Stimulated activated CD4-positive, alpha-beta T cell treated with anti-CD3 and anti-CD28 coated beads, TNF-alpha, amount 100 ng/mL, for 24 hours (primary cell): ENCODE results near the gene SEPTIN1.

ENCODE experiments used
- DNase-seq, 3 experiments: peaks; one replicate each; pipeline ENCODE4 v3.0.0-alpha.2; 2020; ENCODE audit warnings: low read depth in 3 of 3

SEPTIN1 gene

DNA sequence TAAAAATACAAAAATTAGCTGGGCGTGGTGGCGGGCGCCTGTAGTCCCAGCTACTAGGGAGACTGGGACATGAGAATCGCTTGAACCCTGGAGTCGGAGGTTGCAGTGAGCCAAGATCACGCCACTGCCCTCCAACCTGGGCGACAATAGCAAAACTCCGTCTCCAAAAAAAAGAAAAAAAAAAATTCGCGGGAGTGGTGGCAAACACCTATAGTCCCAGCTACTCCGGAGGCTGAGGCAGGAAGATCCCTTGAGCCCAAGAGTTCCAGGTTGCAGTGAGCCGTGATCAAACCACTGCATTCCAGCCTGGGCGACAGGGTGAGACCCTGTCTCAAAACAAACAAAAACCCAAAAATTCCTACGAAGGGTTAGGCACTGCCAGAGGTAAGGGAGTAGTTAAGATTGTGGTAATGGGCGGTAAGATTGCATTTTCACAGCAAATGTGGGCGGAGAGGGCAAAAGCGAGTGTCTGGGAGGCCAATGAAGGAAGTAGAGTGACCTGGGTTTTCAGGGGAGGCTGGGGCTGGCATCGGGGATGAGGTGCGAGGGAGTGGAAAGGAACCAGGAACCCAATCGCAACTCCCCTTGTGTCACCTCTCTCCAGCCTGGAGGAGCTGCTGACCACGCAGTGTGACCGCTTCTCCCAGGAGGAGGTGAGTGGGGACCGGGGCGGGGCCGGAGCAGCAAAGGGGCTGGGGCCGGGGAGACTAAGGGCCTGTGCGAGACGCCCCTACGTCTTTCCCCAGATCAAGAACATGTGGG, 5.1 kb downstream of the SEPTIN1 start:
- no peak for DNase-seq

- no peak for DNase-seq
Observed at GRCh38 chr16:30376461-30376902, 5.9 kb downstream of the SEPTIN1 start.

GRCh38 chr16:30375864-30376263, 6.5 kb downstream of the SEPTIN1 start:
- DNase-seq: no peak

DNA sequence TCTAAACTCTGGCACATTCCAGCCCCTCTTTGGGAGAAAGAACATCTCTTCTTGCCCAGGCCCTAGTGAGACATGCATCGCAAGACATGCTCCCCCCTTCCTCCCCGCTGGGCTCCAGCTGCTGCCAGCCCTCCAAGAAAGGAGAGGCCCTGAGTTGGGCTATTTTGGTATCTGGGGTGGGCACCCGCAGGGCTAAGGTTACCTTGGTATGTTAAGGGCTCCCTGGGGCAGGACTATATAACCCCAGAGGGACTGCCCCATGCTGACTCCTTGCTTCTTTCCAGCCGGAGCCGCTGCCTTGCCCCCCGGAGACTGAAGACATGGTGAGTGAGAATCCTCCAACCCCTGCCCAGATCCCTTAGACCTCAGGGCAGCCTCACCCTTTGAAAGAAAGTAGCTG, 7.8 kb downstream of the SEPTIN1 start, which contains the start of gene MYL11:
Gene MYL11 (plus strand): TSS at position 265 of the 400 bp plus-strand sequence. CDS start 56 bp downstream, at position 321.
- DNase-seq: no peak

- no peak for DNase-seq
Observed at GRCh38 chr16:30372725-30373124, 9.6 kb downstream of the SEPTIN1 start.

- DNase-seq: no peak
Observed at GRCh38 chr16:30372038-30372712, 10.2 kb downstream of the SEPTIN1 start.

DNA sequence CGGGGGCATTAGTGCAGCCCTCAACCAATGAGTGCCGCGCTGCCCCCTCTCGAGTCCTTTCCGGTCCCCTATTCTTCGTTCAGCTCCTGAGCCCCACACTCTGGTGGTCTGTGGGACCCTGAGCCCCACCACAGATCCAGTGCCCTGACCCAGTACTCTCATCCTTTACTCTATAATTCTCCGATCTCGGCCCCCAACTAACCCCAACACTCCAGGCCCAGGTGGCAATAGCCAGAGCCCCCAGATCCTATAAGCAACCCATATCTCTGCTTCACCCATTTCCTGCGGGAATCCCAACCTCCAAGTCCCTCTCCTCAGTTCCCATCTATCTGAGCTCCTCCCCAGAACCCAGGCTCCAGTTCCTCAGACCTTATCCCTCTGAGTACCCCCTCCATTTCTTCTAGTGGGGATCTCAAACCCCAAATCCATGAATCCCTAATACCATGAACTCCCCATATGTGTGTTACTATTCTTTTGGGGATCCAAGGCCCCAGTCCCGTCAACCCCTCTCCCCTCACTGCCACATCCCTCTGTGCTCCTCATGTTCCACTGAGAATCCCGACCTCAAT, 11.0 kb downstream of the SEPTIN1 start:
- no peak for DNase-seq

DNA sequence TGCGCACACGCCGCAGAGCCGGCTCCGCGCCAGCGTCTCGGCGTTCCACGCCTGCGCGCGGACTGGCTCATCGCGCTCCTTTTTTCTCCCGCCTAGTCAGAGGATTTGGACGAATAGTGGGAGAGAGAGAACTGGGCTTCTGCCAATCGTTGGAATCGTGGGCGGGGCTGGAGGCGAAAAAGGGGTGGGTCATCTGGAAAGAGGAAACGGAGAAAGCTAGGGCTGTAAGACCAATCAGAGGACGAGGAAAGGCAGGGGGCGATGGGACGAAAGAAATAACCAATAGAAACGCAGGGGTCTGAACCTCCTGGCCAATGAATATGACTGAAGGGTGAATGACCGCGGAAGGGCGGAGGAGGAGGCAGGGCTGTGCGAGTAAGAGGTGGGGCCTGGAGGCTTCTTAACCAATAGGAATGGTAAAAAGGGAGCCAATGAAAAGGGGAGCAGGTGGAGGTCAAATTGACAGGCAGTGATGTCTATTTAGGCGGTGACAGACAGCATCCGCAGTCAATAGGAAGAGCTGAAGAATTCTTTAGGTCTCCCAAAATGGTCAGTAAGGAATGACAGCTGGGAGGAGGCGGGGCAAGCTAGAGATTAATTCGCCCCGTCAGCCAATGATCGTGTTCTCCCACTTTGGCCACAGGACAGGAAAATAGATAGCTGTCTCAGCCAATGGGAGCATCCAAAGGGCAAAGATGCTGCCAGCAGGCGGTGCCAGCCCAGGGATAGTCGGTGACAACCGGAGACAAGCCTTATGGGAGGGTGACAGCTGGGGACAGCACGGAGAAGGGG, 11.7 kb downstream of the SEPTIN1 start, which contains the start of gene TBC1D10B:
Gene TBC1D10B (minus strand): TSS at position 39 of the 792 bp plus-strand sequence. CDS start 311 bp downstream, outside the sequence.
- DNase-seq: peak; percentile 97 to 99 (median 99)

- no peak for DNase-seq
Observed at GRCh38 chr16:30369938-30370455, 12.4 kb downstream of the SEPTIN1 start.

GRCh38 chr16:30369091-30369937, 13.0 kb downstream of the SEPTIN1 start:
- no peak for DNase-seq

DNA sequence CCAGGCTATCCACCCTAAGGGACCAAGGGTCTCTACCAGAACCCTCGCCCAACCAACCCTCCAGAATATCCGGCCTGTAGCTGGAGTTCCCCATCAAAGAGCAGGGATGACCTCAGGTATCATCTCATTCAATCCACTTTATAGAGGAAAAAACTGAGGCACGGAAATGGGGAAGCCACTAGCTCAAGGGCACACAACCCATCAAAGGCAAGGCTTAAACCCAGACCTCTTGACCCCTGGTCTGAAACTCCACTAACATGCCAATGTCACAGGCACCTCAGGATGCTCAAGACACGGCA, 13.6 kb downstream of the SEPTIN1 start:
- no peak for DNase-seq

DNA sequence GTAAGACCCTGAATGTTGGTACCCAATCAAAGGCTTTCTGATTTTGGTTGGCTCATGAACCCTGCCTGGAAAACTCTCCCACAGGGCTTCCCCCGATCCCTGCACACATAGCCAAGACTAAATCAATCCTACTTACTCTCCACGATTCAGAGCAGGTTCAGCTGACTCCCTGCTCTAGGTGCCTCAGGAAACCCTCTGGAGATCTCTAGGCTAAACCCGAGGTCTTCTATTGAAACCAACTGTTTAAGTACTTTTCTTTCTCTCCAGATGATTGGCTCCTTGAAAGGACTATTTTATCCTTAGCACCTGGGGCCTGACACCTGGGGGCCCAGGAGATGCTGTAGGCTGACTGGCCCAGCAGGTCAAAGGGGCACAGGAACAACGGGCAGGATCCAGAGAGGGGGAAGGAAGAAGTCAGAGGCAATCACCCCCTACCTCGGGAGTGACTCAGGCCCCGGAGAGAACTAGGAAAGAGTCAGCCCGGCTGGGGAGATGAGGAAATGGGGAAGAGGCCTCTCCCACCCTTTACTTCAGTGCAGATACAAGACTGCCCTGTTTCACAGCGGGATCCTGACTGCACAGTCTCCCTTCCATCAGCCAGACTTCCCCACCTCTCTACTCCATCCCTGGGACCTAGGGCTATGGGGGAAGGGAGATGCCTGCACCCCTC, 14.1 kb downstream of the SEPTIN1 start:
- DNase-seq: no peak

DNA sequence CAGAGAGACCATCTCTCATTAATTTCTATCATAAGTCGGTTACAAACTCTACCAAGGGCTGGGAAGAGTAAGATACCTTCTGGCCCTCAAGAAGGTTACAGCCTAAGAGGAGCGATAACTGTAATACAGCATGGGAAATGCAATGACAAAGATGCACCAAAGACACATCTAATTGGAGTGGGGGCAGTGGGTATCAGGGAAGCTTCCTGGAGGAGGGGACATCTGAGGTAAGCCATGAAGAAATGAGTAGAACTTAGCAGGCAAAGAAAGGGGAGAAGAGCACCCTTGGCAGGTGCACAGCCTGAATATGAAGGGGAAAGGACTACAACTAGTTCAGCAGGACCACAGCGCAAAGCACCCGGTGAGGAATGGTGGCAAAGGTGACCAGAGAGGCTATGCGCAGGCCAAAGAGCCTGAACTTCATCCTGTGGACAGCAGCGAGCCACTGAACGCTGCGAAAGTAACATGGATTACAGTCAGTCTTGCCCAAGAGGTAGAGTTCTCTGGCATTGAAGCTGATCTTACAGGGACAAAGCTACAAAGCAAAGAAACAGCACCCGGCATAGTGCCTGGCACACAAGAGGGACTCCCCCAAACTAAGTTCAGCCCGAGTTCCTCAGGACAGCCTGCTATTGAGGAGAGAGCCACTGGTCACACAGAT, 14.9 kb downstream of the SEPTIN1 start:
- DNase-seq: no peak

GRCh38 chr16:30366511-30366910, 15.8 kb downstream of the SEPTIN1 start:
- no peak for DNase-seq

- DNase-seq: no peak
Observed at GRCh38 chr16:30365200-30365599, 17.2 kb downstream of the SEPTIN1 start.

DNA sequence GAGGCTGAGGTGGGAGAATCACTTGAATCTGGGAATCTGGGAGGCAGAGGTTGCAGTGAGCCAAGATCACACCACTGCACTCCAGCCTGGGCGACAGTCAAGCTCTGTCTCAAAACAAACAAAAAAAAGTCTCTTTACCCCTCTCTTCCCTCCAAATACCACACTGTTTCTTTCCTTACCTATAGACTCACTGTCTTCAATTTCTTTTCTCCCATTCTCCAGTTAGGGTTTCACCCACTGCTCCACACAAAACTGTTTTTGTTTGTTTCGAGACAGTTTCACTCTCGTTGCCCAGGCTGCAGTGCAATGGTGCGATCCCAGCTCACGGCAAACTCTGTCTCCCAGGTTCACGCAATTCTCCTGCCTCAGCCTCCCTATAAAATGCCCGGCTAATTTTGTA, 21.2 kb downstream of the SEPTIN1 start:
- DNase-seq: no peak

DNA sequence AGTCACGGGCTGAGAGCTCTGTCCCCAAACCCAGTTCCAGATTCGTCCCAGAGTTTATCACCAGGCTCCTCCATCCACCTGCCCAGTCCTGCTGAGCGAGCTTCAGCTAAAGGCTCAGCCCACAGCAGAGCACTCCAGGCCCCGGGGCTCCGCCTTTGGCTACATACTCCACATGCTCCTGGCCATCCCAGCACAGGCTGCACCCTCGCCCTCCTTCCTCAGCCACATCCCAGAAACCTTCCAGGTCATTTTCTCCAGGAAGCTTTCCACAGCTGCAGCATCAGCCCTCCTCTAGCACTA, 22.5 kb downstream of the SEPTIN1 start:
- DNase-seq: no peak

DNA sequence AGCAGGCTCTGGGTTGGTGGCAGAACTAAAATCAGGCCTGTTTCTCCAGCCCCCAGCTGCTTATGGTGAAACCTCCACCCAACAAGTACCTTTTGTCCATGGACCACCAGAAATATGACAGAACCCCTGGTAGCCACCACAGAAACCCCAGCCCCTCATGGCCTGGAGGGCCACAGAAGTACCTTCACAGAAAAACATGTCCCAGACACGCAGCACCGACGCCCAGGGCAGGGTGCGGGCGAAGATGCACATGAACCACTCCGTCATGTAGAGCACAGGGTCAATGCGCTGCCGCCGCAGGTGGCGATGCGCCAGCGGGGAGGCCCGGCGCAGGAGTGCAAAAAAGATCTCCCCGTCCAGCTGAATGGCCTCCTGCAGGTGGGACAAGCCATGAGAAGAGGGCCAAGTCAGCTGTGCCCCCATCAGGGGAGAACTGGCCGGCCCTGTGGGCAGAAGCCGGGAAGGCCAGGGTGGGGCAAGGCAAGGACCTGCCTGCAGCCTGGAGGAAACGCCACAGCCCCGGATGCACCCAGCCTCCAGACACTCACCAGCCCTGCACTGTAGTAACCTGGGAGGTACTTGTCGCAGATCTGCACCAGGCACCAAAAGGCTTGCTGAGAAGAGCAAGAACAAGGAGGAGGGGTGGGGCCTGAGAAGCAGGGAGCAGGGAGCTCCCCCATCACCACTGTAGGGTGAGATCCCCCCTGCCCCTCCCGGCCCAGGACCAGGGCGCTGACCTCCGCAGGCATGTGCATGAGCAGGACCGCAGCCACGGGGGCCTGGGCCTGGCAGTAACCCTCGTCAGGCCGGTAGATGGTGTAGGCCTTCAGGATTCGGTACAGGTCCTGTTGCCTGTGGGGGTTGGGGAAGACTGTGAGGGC, 23.1 kb downstream of the SEPTIN1 start:
- no peak for DNase-seq

DNA sequence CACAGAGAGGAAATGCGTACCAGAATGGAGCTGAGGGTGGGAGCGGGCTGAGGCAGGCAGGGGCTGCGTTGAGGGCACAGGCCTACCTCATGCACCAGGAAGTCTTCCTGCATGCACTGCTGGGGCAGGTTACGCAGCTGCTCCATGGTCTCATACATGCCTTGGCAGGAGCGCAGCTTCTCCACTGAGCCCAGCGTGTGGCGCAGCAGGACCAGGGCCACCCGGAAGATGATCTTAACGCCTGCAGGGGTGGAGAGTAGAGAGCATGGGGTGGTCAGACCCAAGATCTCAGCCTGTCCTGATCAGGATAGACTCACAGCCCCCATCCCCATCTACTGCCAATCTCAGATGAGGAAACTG, 23.8 kb downstream of the SEPTIN1 start:
- DNase-seq: no peak
